Endodermal cell (in vitro differentiated cells): ENCODE data around the gene RFLNA. TPM values are rescaled to one million over a fixed set of nuclear protein-coding genes. Genes with fewer than 3 reads are reported as not detected.

Source experiments
- DNase-seq: peaks from one replicate; pipeline ENCODE4 v3.0.0-alpha.2; 2017
- H3K27ac ChIP-seq: 2 replicates; pipeline ENCODE4 v1.5.1; 2013; ENCODE audit warnings: mild to moderate bottlenecking, low read depth, low read length, moderate library complexity
- H3K27me3 ChIP-seq: 2 replicates; pipeline ENCODE4 v1.6.1; 2013; ENCODE audit warnings: mild to moderate bottlenecking, low read length, moderate library complexity; ENCODE audit not compliant: insufficient read depth, control insufficient read depth, poor library complexity, severe bottlenecking
- H3K36me3 ChIP-seq: 2 replicates; pipeline ENCODE4 v1.7.0; 2013; ENCODE audit warnings: mild to moderate bottlenecking, low read length, moderate library complexity; ENCODE audit not compliant: control insufficient read depth, insufficient read depth
- H3K4me1 ChIP-seq: one replicate; pipeline ENCODE4 v1.7.0; 2013; ENCODE audit warnings: low read length; ENCODE audit not compliant: control insufficient read depth, insufficient read depth
- H3K4me3 ChIP-seq: 2 replicates; pipeline ENCODE4 v1.5.1; 2013; ENCODE audit warnings: mild to moderate bottlenecking, low read length, moderate library complexity
- H3K9ac ChIP-seq: 2 replicates; pipeline ENCODE4 v1.6.1; 2013; ENCODE audit warnings: mild to moderate bottlenecking, low read length, moderate library complexity; ENCODE audit not compliant: poor library complexity, severe bottlenecking; ENCODE audit errors: extremely low read depth
- H3K9me3 ChIP-seq: 2 replicates; pipeline ENCODE4 v1.6.1; 2013; ENCODE audit warnings: mild to moderate bottlenecking, low read length, moderate library complexity; ENCODE audit not compliant: control insufficient read depth
- H3K27ac Mint-ChIP-seq: 2 replicates; pipeline ENCODE4 v1.8.0; 2020; ENCODE audit warnings: mixed read lengths
- H3K27me3 Mint-ChIP-seq: 2 replicates; pipeline ENCODE4 v1.8.0; 2021; ENCODE audit warnings: mild to moderate bottlenecking, mixed read lengths; ENCODE audit not compliant: insufficient read depth
- H3K36me3 Mint-ChIP-seq: 2 replicates; pipeline ENCODE4 v1.8.0; 2020; ENCODE audit warnings: low read depth, mixed read lengths
- H3K4me1 Mint-ChIP-seq: 2 replicates; pipeline ENCODE4 v1.8.0; 2020; ENCODE audit warnings: mixed read lengths
- H3K4me3 Mint-ChIP-seq: 2 replicates; pipeline ENCODE4 v1.8.0; 2020; ENCODE audit warnings: mild to moderate bottlenecking, moderate library complexity, mixed read lengths
- H3K9me3 Mint-ChIP-seq: 2 replicates; pipeline ENCODE4 v1.8.0; 2020; ENCODE audit warnings: mild to moderate bottlenecking, mixed read lengths
- CTCF ChIP-seq: fragments of 200-600 bp; sonication (generic); conservative IDR thresholded peaks from 2 replicates; pipeline ENCODE4 v1.5.0; 2021; ENCODE audit warnings: antibody characterized with exemption, mild to moderate bottlenecking
- WGBS, 2 experiments: methylation state at CpG; one replicate each; pipeline versions ENCODE4 v1.1.5 to v1.1.7; 2013; ENCODE audit warnings: missing lambda C conversion rate in 2 of 2, mixed read lengths in 1 of 2; ENCODE audit not compliant: insufficient coverage in 1 of 2, insufficient read length in 1 of 2; 5-methylcytosine and 5-hydroxymethylcytosine counted together
- total RNA-seq, 2 donors: library from RNA; stranded (reverse); fragmentation: NEBNext Ultra II Directional in 1 of 2; extraction: Animal tissue kit (Norgen Biotek cat#: 25700) in 1 of 2; gene quantifications; 2 replicates in 1 of 2; 3 replicates in 1 of 2; pipeline ENCODE4 v1.2.1, GENCODE V29; 2021

RFLNA gene
- total RNA-seq, 2 donors from 2014 or later: 1.2 to 2.0 TPM

- H3K36me3 Mint-ChIP-seq: peaks cover 59% of the 10 kb centered on the region
- peaks cover 42% of the 10 kb centered on the region for H3K36me3 ChIP-seq
Observed at GRCh38 chr12:124344526-124344925, 49.6 kb downstream of the RFLNA start.

GRCh38 chr12:124345795-124346194, 50.9 kb downstream of the RFLNA start:
- 96% methylated on average over 4 to 13 of the region's 13 CpGs for WGBS, 2 experiments
- H3K36me3 ChIP-seq: peaks cover 53% of the 10 kb centered on the region

More at GRCh38 chr12:124344526-124344925, 49.6 kb downstream of the RFLNA start:
- TF ChIP-seq CTCF: no peak
- H3K9ac ChIP-seq: no peak overlapping the region
- H3K27me3 ChIP-seq: no peaks in the 10 kb centered on the region
- no peaks in the 10 kb centered on the region for H3K4me1 ChIP-seq
- Mint-ChIP-seq H3K4me1 (peaks cover 3% of the 10 kb centered on the region), H3K27me3 (no peaks in the 10 kb centered on the region), H3K4me3 (no peak overlapping the region), H3K27ac (no peak overlapping the region), H3K9me3 (no peaks in the 10 kb centered on the region)
- H3K9me3 ChIP-seq: no peaks in the 10 kb centered on the region
- 96 to 99% methylated on average over 18 to 38 of the region's 38 CpGs for WGBS, 2 experiments
- no peak overlapping the region for H3K27ac ChIP-seq
- no peak overlapping the region for H3K4me3 ChIP-seq
- no peak for DNase-seq

GRCh38 chr12:124346425-124347168, 51.7 kb downstream of the RFLNA start:
- Histone ChIP-seq H3K4me3 (no peak overlapping the region), H3K4me1 (no peaks in the 10 kb centered on the region), H3K9ac (no peak overlapping the region), H3K9me3 (no peaks in the 10 kb centered on the region), H3K27ac (no peak overlapping the region), H3K36me3 (peaks cover 57% of the 10 kb centered on the region), H3K27me3 (no peaks in the 10 kb centered on the region)
- 92 to 97% methylated on average over 13 to 38 of the region's 38 CpGs for WGBS, 2 experiments
- no peak overlapping the region for H3K27ac Mint-ChIP-seq
- no peak for DNase-seq
- H3K27me3 Mint-ChIP-seq: no peaks in the 10 kb centered on the region
- H3K4me1 Mint-ChIP-seq: peaks cover 3% of the 10 kb centered on the region
- peaks cover 64% of the 10 kb centered on the region for H3K36me3 Mint-ChIP-seq
- no peaks in the 10 kb centered on the region for H3K9me3 Mint-ChIP-seq
- H3K4me3 Mint-ChIP-seq: no peak overlapping the region
- TF ChIP-seq CTCF: no peak

More at GRCh38 chr12:124345795-124346194, 50.9 kb downstream of the RFLNA start:
- no peak for TF ChIP-seq CTCF
- peaks cover 3% of the 10 kb centered on the region for H3K4me1 Mint-ChIP-seq
- H3K9me3 Mint-ChIP-seq: no peaks in the 10 kb centered on the region
- Histone ChIP-seq H3K4me1 (no peaks in the 10 kb centered on the region), H3K27ac (no peak overlapping the region), H3K9me3 (no peaks in the 10 kb centered on the region), H3K27me3 (no peaks in the 10 kb centered on the region), H3K9ac (no peak overlapping the region), H3K4me3 (no peak overlapping the region)
- DNase-seq: no peak
- H3K36me3 Mint-ChIP-seq: peaks cover 61% of the 10 kb centered on the region
- no peak overlapping the region for H3K27ac Mint-ChIP-seq
- H3K4me3 Mint-ChIP-seq: no peak overlapping the region
- no peaks in the 10 kb centered on the region for H3K27me3 Mint-ChIP-seq
